Measurements from ENCODE around the gene BATF2.

- TF ChIP-seq POLR2A (IDR thresholded peaks at IDR 0.05; ENCODE audit: low read depth, low read length) (no peak), POLR2AphosphoS5 (IDR thresholded peaks at IDR 0.05; ENCODE audit: low read depth, low read length) (no peak), TAF1 (IDR thresholded peaks at IDR 0.05; ENCODE audit: borderline replicate concordance, low read depth, low read length) (no peak)
Measured at GRCh38 chr11:65021003-65021402, 24.2 kb upstream of the BATF2 start.

All from GM12892 (cell line).